Transverse colon (tissue), 4 donors: ENCODE data around the gene CPLX1. TPM values are rescaled to one million over a fixed set of nuclear protein-coding genes. Genes with fewer than 3 reads are reported as not detected.

Experiments used
- DNase-seq: peaks from one replicate; pipeline ENCODE4 v3.0.0-alpha.2; 2019
- H3K27ac ChIP-seq, 4 donors: fragments of 200-600 bp; sonication (generic); 2 replicates each; pipeline ENCODE4 v1.5.1; 2016 to 2018; ENCODE audit warnings: inconsistent platforms in 4 of 4
- H3K27me3 ChIP-seq: fragments of 200-600 bp; sonication (generic); 2 replicates; pipeline ENCODE4 v1.5.1; 2017; ENCODE audit warnings: inconsistent platforms
- H3K36me3 ChIP-seq, 4 donors: fragments of 200-600 bp; sonication (generic); 2 replicates each; pipeline ENCODE4 v1.5.1; 2017 to 2019; ENCODE audit warnings: inconsistent platforms in 4 of 4
- H3K4me1 ChIP-seq, 4 donors: fragments of 200-600 bp; sonication (generic); 2 replicates each; pipeline ENCODE4 v1.5.1; 2017 to 2020; ENCODE audit warnings: inconsistent platforms in 4 of 4
- H3K4me3 ChIP-seq, 4 donors: fragments of 200-600 bp; sonication (generic); 1 replicate in 1 of 4; 2 replicates in 3 of 4; pipeline versions ENCODE4 v1.5.1 to v1.6.1; 2017 to 2019; ENCODE audit warnings: inconsistent platforms in 4 of 4
- H3K9me3 ChIP-seq, 2 donors: fragments of 200-600 bp; sonication (generic); 2 replicates each; pipeline ENCODE4 v1.5.1; 2017 to 2019; ENCODE audit warnings: inconsistent platforms in 2 of 2
- CTCF ChIP-seq, 5 experiments: fragments of 200-600 bp in 3 of 5; fragments of 450-650 bp in 2 of 5; sonication (generic) in 3 of 5; IDR thresholded peaks; 1 replicate in 2 of 5; 2 replicates in 3 of 5; pipeline ENCODE4 v1.5.1; 2016 to 2017; ENCODE audit warnings: antibody characterized with exemption in 5 of 5, inconsistent platforms in 3 of 5, mild to moderate bottlenecking in 2 of 5, moderate library complexity in 1 of 5
- EP300 ChIP-seq: sonication (generic); formaldehyde crosslinking; IDR thresholded peaks from one replicate; pipeline ENCODE4 v1.6.1; 2017; ENCODE audit warnings: antibody characterized with exemption, low read depth
- POLR2A ChIP-seq: fragments of 450-650 bp; IDR thresholded peaks from one replicate; pipeline ENCODE4 v1.6.1; 2016; ENCODE audit warnings: antibody characterized with exemption, mild to moderate bottlenecking, moderate library complexity
- POLR2AphosphoS5 ChIP-seq, 3 donors: sonication (generic); formaldehyde crosslinking; IDR thresholded peaks; one replicate each; pipeline ENCODE4 v1.6.1; 2016; ENCODE audit warnings: antibody characterized with exemption in 3 of 3
- WGBS, 2 donors: methylation state at CpG; one replicate each; pipeline ENCODE4 v1.1.5; 2018; ENCODE audit warnings: low coverage in 1 of 2; 5-methylcytosine and 5-hydroxymethylcytosine counted together
- in situ Hi-C, 4 donors: fragments of 200-750 bp; cut with MboI; loops; one replicate each; pipeline versions ENCODE4 v1.15.0 to v1.15.1; 2017; ENCODE audit warnings: low sequenced_read_pairs in 3 of 4, low pct_ligation_motif_present in 1 of 4, low pct_unique_long_range_greater_than_20kb in 1 of 4
- intact Hi-C: fragments of 100-400 bp; cut with DNase I; formaldehyde crosslinking; loops from one replicate; pipeline ENCODE4 v1.15.1; 2023; ENCODE audit warnings: low total_unique reads
- total RNA-seq, 4 donors: library from RNA; depleted of rRNA; stranded (reverse); fragments of >200 nt; gene quantifications; one replicate each; pipeline ENCODE4 v1.1.0, GENCODE V29; 2016

Gene CPLX1
- total RNA-seq, 4 donors from 2014 or later: 0.32 to 3.7 (median 0.41) TPM; not detected in 1

GRCh38 chr4:851701-852430 is 25.9 kb upstream of the CPLX1 start:
- no peak for DNase-seq
- no peak for TF ChIP-seq CTCF (IDR thresholded peaks at IDR 0.05)
- no peak for TF ChIP-seq POLR2A
- TF ChIP-seq EP300: no peak
- no peak for TF ChIP-seq POLR2AphosphoS5 (IDR thresholded peaks at IDR 0.05)
- Histone ChIP-seq H3K4me1 (no peaks in the 10 kb centered on the region), H3K27me3 (no peaks in the 10 kb centered on the region), H3K27ac (no peak overlapping the region), H3K4me3 (no peak overlapping the region), H3K9me3 (no peaks in the 10 kb centered on the region), H3K36me3 (peaks cover 0 to 31% (median 9%) of the 10 kb centered on the region in 4 donors)
- in situ Hi-C loops (no loop called here), intact Hi-C loops (no loop called here)
- WGBS, 2 donors: 94% methylated on average over 27 of the region's 33 CpGs; no CpG with 5 or more reads in 1 of the 2 donors

GRCh38 chr4:850323-850945 is 24.5 kb upstream of the CPLX1 start:
- no peaks in the 10 kb centered on the region for H3K27me3 ChIP-seq
- peaks cover 0 to 31% (median 9%) of the 10 kb centered on the region in 4 donors for H3K36me3 ChIP-seq
- TF ChIP-seq EP300 (no peak), CTCF (IDR thresholded peaks at IDR 0.05) (no peak), POLR2A (no peak), POLR2AphosphoS5 (IDR thresholded peaks at IDR 0.05) (no peak)
- in situ Hi-C loops: no loop called here
- intact Hi-C loops: no loop called here
- 84% methylated on average over 18 of the region's 18 CpGs; no CpG with 5 or more reads in 1 of the 2 donors for WGBS, 2 donors
- H3K9me3 ChIP-seq: no peaks in the 10 kb centered on the region
- H3K4me3 ChIP-seq: no peak overlapping the region
- no peak overlapping the region for H3K27ac ChIP-seq
- H3K4me1 ChIP-seq: no peaks in the 10 kb centered on the region
- DNase-seq: no peak

- no peaks in the 10 kb centered on the region for H3K4me1 ChIP-seq
- WGBS, 2 donors: 94% methylated on average over 42 of the region's 50 CpGs; no CpG with 5 or more reads in 1 of the 2 donors
- TF ChIP-seq CTCF (IDR thresholded peaks at IDR 0.05) (no peak), POLR2AphosphoS5 (IDR thresholded peaks at IDR 0.05) (no peak), EP300 (no peak), POLR2A (no peak)
- no peak for DNase-seq
- H3K9me3 ChIP-seq: no peaks in the 10 kb centered on the region
- intact Hi-C loops (no loop called here), in situ Hi-C loops (no loop called here)
- H3K36me3 ChIP-seq: peaks cover 0 to 23% (median 9%) of the 10 kb centered on the region in 4 donors
- H3K27ac ChIP-seq: no peak overlapping the region
- H3K4me3 ChIP-seq: no peak overlapping the region
- H3K27me3 ChIP-seq: no peaks in the 10 kb centered on the region
Observed at GRCh38 chr4:849478-850175, 23.7 kb upstream of the CPLX1 start.

- TF ChIP-seq CTCF (IDR thresholded peaks at IDR 0.05): no peak
- H3K4me1 ChIP-seq: no peaks in the 10 kb centered on the region
- no peaks in the 10 kb centered on the region for H3K27me3 ChIP-seq
- no peaks in the 10 kb centered on the region for H3K9me3 ChIP-seq
- no peak overlapping the region for H3K27ac ChIP-seq
- intact Hi-C loops (no loop called here), in situ Hi-C loops (no loop called here)
- DNase-seq: no peak
- WGBS, 2 donors: 86% methylated on average over 27 of the region's 27 CpGs; no CpG with 5 or more reads in 1 of the 2 donors
- H3K4me3 ChIP-seq: no peak overlapping the region
- H3K36me3 ChIP-seq: peaks cover 0 to 18% (median 9%) of the 10 kb centered on the region in 4 donors
Observed at GRCh38 chr4:848803-849477, 23.0 kb upstream of the CPLX1 start.
